OCI-LY3 (cell line): ENCODE results near the gene UBXN2A.
"Not testable (repeated sequence)": the region's sequence is repeated elsewhere in the genome, so short reads cannot be mapped to it uniquely, and the experiment has no call there.

Experiments
- H2AFZ ChIP-seq: fragments of 200-600, 300-600 bp; shearing (Covaris generic); 2 replicates; pipeline ENCODE4 v1.6.0; 2014; ENCODE audit warnings: antibody characterized with exemption, low read depth, low read length
- H3K27ac ChIP-seq: fragments of 200-600, 300-600 bp; sonication (generic); 2 replicates; pipeline ENCODE4 v1.5.1; 2014; ENCODE audit warnings: mild to moderate bottlenecking, low read length, moderate library complexity, mixed read lengths
- H3K27me3 ChIP-seq: fragments of 200-600, 300-600 bp; sonication (generic); 2 replicates; pipeline ENCODE4 v1.6.1; 2014; ENCODE audit warnings: low read depth, low read length, mixed read lengths
- H3K36me3 ChIP-seq: fragments of 200-600, 300-600 bp; sonication (generic); replicated peaks from 2 replicates; pipeline ENCODE3; 2014; ENCODE audit warnings: low read depth, low read length, mixed read lengths
- H3K4me1 ChIP-seq: fragments of 300-600, 200-600 bp; sonication (generic); 2 replicates; pipeline ENCODE4 v1.6.1; 2014; ENCODE audit warnings: low read length, mixed read lengths
- H3K4me2 ChIP-seq: fragments of 200-600, 300-600 bp; sonication (generic); 2 replicates; pipeline ENCODE4 v1.6.1; 2014; ENCODE audit warnings: low read length, mixed read lengths
- H3K4me3 ChIP-seq: fragments of 300-600, 200-600 bp; sonication (generic); 2 replicates; pipeline ENCODE4 v1.5.1; 2014; ENCODE audit warnings: antibody characterized with exemption, mild to moderate bottlenecking, low read length, moderate library complexity
- H3K79me2 ChIP-seq: fragments of 300-600, 200-600 bp; shearing (Covaris generic); 2 replicates; pipeline ENCODE4 v1.6.1; 2014; ENCODE audit warnings: mild to moderate bottlenecking, low read length, mixed read lengths
- H3K9ac ChIP-seq: fragments of 300-600, 200-600 bp; shearing (Covaris generic); 2 replicates; pipeline ENCODE4 v1.6.0; 2014; ENCODE audit warnings: mild to moderate bottlenecking, low read length, moderate library complexity
- H3K9me3 ChIP-seq: fragments of 200-600, 300-600 bp; shearing (Covaris generic); 2 replicates; pipeline ENCODE4 v1.6.1; 2014; ENCODE audit warnings: low read length, mixed read lengths; ENCODE audit not compliant: insufficient read depth
- H4K20me1 ChIP-seq: fragments of 200-600, 300-600 bp; sonication (generic); 2 replicates; pipeline ENCODE4 v1.6.1; 2016; ENCODE audit warnings: low read length, mixed read lengths; ENCODE audit not compliant: insufficient read depth
- EZH2phosphoT487 ChIP-seq: fragments of 200-600 bp; shearing (Covaris generic); IDR thresholded peaks from 2 replicates; pipeline ENCODE4 v1.6.1; 2018; ENCODE audit warnings: antibody characterized with exemption, mixed run types, low read depth
- TF ChIP-seq, protein P1 (sequence below): fragments of 200-600, 300-600 bp; sonication (generic); IDR thresholded peaks from 2 replicates; pipeline ENCODE4 v1.5.1; 2014; ENCODE audit warnings: antibody characterized with exemption, low read length, low read depth

The UBXN2A gene

DNA sequence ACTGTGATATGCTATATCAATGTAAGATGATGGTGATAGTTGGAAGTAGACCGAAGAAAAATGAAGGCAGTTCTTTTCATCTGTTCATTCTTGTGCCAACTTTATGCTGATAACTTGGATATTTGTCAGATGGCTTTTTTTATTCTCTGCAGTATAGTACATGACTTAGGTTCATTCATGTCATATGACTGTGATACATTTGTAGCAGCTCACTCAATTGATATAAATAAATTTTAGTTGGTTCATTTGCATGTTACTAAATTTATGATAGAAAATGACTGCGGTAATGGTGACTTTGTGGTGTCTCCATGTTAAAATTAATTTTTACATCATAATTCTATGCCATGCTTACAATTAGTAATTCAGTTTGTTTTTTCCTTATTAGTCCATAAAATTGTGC is 7.1 kb downstream of the UBXN2A start:
- Histone ChIP-seq H3K79me2 (no peaks in the 10 kb centered on the region; the same call in 1 of the 2 replicates), H2AFZ (no peak overlapping the region)

DNA sequence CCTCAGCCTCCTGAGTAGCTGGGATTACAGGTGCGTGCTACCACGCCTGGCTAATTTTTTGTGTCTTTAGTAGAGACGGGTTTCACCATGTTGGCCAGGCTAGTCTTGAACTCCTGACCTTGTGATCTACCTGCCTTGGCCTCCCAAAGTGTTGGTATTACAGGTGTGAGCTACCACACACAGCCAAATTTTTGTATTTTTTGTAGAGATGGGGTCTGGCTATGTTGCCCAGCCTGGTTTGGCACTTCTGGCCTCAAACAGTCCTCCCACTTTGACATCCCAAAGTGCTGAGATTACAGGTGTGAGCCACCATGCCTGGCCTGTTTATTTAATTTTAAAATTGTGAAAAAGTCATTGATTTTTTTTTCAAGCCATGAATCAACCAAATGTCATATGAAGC is 12.3 kb downstream of the UBXN2A start:
- H4K20me1 ChIP-seq, H3K9ac ChIP-seq, H3K4me2 ChIP-seq, H3K9me3 ChIP-seq, H3K79me2 ChIP-seq, H3K36me3 ChIP-seq, H3K4me1 ChIP-seq, H3K27me3 ChIP-seq, H3K4me3 ChIP-seq, H3K27ac ChIP-seq, H2AFZ ChIP-seq: not testable (repeated sequence)

More for the DNA sequence above, 7.1 kb downstream of the UBXN2A start:
- TF ChIP-seq, protein P1, sequence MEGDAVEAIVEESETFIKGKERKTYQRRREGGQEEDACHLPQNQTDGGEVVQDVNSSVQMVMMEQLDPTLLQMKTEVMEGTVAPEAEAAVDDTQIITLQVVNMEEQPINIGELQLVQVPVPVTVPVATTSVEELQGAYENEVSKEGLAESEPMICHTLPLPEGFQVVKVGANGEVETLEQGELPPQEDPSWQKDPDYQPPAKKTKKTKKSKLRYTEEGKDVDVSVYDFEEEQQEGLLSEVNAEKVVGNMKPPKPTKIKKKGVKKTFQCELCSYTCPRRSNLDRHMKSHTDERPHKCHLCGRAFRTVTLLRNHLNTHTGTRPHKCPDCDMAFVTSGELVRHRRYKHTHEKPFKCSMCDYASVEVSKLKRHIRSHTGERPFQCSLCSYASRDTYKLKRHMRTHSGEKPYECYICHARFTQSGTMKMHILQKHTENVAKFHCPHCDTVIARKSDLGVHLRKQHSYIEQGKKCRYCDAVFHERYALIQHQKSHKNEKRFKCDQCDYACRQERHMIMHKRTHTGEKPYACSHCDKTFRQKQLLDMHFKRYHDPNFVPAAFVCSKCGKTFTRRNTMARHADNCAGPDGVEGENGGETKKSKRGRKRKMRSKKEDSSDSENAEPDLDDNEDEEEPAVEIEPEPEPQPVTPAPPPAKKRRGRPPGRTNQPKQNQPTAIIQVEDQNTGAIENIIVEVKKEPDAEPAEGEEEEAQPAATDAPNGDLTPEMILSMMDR, result no peak
- no peak for TF ChIP-seq EZH2phosphoT487
- Histone ChIP-seq H3K36me3 (no peaks in the 10 kb centered on the region), H3K4me3 (no peak overlapping the region), H3K9ac (no peak overlapping the region), H3K9me3 (no peaks in the 10 kb centered on the region), H3K4me2 (no peak overlapping the region), H3K27ac (no peak overlapping the region), H3K4me1 (no peaks in the 10 kb centered on the region), H3K27me3 (no peaks in the 10 kb centered on the region), H4K20me1 (no peaks in the 10 kb centered on the region)

DNA sequence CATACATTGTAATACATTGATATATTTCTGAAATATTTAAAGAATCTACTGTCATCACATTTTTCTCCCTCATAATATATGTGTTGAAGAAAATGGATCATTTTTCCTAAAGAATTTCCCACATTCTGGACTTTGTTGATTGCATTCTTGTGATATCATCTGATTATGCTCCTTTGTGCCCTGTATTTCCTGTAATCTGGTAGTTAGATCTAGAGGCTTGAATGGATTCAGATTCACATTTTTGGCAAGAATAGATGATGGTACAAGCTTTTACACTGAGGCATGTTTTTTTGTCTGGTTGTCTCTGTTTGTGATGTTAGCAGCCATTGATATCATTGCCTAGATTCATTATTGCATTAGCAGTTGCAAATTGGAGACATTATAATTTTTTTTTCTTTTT is 13.4 kb downstream of the UBXN2A start:
- Histone ChIP-seq H3K79me2 (no peaks in the 10 kb centered on the region), H4K20me1 (no peaks in the 10 kb centered on the region), H2AFZ (no peak overlapping the region), H3K27ac (no peak overlapping the region), H3K9ac (no peak overlapping the region), H3K4me2 (no peak overlapping the region), H3K9me3 (no peaks in the 10 kb centered on the region), H3K27me3 (no peaks in the 10 kb centered on the region), H3K36me3 (no peaks in the 10 kb centered on the region), H3K4me3 (no peak overlapping the region), H3K4me1 (no peaks in the 10 kb centered on the region)
- TF ChIP-seq, protein P1, result no peak
- TF ChIP-seq EZH2phosphoT487, result no peak

DNA sequence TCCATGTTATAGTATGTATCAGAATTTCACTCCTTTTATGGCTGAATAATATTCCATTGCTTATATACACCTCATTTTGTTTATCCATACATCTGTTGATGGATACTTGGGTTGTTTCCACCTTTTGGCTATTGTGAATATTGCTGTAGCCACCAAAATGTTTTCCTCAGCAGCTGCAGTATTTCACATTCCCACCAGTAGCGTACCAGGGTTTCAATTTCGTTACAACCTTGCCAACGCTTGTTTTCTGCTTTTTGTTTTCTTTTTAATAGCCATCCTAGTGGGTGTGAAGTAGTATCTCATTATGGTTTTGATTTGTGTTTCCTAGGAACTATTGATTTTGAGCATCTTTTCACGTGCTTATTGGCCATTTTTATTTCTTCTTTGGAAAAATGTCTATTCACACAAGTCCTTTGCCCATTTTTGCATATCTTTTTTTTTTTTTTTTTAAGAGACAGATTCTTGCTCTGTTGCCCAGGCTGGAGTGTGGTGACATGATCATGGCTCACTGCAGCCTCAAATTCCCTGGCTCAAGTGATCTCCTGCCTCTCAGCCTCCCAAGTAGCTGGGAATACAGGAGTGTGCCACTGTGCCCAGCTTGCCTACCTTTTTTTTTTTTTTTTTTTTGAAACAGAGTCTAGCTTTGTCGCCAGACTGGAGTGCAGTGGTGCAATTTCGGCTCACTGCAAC is 14.2 kb downstream of the UBXN2A start:
- H4K20me1 ChIP-seq, result no peaks in the 10 kb centered on the region
- no peaks in the 10 kb centered on the region for H3K27me3 ChIP-seq
- no peak overlapping the region for H2AFZ ChIP-seq
- H3K4me2 ChIP-seq, result no peak overlapping the region
- H3K79me2 ChIP-seq, result no peaks in the 10 kb centered on the region
- H3K9ac ChIP-seq, result no peak overlapping the region
- no peak overlapping the region for H3K27ac ChIP-seq
- H3K4me3 ChIP-seq, result no peak overlapping the region
- H3K4me1 ChIP-seq, result no peaks in the 10 kb centered on the region
- H3K9me3 ChIP-seq, result no peaks in the 10 kb centered on the region
- H3K36me3 ChIP-seq, result no peaks in the 10 kb centered on the region
- no peak for TF ChIP-seq EZH2phosphoT487
- TF ChIP-seq, protein P1, result no peak
